ENCODE results near the gene SMG9.

The SMG9 gene, protein sequence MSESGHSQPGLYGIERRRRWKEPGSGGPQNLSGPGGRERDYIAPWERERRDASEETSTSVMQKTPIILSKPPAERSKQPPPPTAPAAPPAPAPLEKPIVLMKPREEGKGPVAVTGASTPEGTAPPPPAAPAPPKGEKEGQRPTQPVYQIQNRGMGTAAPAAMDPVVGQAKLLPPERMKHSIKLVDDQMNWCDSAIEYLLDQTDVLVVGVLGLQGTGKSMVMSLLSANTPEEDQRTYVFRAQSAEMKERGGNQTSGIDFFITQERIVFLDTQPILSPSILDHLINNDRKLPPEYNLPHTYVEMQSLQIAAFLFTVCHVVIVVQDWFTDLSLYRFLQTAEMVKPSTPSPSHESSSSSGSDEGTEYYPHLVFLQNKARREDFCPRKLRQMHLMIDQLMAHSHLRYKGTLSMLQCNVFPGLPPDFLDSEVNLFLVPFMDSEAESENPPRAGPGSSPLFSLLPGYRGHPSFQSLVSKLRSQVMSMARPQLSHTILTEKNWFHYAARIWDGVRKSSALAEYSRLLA
- total RNA-seq = 24.4 to 38.9 reads per million in 2 donors

DNA sequence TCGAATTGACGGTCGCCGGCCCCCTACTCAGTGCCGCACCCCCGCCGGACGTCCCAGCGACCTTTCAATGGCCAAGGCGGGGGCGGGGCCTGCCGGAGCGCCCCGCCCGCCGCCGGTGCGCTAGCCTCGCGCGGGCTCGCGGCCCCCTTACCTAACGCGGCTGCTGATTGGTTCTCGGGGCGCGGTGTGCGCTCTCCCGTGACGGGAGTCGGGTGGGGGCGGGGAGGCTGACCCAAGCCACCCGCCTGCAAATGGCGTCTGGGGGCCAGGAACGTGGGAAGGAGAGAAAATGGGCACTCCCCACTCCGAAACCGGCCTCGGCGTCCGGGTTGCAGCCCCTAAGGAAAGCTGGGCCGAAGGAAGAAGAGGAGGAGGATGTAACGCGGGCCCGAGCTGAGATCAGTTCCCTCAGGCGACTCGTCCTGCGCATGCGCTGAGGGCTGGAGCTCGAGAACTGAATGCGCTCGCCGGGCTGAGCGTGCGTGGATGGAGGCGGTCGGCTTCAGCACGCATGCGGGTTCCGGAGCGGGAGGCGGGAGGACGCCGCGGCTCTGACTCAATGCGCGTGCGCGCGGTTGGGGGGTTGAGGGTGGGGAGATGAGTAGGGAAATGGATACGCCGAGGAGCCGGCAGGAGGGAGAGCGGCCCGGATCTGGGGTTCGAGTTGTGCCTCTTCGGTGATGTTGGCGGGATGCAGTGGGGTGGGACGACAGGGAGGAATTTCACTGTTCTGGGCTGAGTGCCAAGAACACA is at the start of gene SMG9:
SMG9 (minus strand) TSS at position 460 of the 753 bp plus-strand sequence. CDS start 4,221 bp downstream, outside the sequence.
- DNase-seq = peak; percentile 99

DNA sequence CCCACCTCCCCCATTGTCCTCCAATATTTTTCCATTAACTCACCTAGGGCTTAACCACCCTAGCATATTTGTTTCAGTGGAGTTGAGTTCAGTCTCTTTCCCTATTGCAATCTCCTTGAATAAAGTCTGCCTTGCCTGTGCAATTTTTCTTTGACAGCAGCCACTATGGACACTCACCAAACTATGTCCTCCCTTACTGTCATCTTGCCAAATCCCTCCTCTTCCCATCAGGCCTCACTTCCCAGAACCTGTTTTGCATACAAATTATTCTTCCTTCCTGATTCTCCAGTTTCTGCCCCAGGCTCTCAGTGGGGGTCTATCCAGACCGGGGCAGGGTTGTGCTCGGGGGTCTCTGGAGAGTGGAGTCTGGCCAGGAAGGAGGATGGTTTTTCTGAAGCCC is 49.7 kb upstream of the SMG9 start:
- DNase-seq = no peak

DNA sequence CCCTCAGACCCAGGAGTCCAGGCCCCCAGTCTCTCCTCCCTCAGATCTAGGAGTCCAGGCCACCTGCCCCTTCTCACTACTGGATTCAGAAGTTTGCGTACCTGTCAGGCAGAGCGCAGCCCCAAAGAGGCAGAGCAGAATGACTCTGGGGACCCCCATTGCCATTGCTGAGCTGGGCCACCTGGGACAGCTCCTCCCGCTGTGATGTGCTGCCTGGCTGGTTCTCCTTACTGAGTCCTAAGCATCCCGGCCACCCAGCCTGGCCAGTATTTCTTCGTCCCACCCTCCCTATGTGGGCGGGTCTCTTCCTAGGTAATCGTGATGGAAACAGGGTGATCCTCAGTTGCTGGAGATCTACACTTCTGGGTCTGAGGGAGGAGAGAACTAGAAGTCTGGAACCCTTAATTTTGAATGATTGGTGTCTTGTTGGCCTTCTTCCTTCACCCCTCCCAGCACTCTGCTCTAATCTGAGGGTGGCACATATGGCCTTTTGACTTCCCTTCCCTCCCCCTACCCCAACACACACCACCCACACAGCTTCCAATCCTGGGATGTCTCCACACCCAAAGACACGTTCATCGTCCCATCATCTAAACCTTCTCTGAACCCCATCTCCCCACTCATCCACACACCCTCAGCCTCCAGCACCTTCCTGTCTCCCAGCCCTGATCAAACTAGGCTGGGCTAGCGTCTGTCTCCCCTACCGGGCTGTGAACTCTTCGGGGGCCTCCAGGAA is 47.6 kb upstream of the SMG9 start, which contains the start of gene LYPD5:
LYPD5 (minus strand) TSS at position 232 of the 736 bp plus-strand sequence; CDS start at position 165, 67 bp downstream.
- DNase-seq = no peak

DNA sequence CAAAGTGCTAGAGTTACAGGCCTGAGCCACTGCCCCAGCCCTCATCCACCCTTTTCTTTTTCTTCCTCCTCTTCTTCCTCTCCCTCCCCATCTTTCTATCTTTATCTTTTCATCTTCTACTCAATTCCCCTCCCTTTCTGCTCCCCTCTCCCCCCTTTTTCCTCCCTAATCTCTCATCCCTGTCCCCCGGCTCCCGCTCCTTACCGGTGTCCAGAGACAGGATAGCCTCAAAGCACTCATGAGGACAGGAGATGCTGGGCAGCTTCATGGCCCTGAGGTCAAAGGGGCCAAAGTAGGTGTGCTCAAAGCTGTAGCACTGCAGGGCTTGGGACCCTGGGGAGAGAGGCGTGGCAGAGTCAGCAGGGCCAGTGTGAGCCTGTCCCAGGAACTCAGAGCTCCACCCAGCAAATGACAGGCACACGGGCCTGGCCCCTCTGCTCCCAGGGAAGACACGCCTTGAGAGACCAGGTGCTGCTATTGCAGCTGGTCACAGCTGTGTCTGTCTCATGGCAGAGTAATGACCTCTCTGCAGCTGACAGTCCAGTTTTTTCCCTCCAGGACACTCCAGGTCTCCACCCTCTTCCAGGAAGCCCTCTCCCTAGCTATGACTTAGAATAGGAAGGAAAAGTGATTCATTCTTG is 44.9 kb upstream of the SMG9 start:
- no peak for DNase-seq

DNA sequence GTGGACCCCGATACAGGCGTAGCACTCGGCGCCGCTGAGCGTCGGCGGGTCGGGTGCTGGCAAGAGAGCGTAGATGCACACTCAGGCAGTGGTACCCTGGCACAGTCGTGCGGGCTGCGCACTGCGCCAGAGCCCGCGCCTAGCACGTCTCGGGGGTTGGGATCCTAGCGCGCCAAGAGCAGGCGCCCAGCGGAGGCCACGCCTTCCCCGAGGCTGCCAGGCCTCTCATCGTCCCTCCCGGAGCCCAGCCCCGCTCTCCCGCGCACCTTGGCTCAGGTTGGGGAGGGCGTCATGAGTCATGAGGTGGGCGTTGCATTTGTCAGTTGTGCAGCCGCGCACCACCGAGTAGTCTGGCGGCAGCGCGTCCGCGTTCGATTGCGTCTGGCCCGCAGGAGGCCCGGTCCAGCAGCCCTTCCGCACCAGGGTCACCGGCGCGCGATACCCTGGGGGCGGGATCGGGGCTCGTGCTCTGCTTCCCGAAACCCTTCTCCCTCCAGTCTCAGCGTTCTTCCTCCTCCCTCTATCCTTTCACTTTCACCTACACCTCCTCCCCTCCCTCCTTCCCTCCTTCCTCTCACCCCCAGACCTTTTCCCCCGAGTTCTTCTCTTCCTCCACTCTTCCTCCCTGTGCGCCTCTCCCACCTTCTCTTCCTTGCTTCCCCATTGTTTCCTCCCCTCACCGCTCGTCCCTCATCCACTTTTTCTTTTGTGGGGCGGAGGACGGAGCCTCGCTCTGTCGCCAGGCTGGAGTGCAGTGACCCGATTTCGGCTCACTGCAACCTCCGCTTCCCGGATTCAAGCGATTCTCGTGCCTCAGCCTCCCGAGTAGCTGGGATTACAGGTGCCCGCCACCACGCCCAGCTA is 44.0 kb upstream of the SMG9 start:
- DNase-seq = peak; percentile 41

DNA sequence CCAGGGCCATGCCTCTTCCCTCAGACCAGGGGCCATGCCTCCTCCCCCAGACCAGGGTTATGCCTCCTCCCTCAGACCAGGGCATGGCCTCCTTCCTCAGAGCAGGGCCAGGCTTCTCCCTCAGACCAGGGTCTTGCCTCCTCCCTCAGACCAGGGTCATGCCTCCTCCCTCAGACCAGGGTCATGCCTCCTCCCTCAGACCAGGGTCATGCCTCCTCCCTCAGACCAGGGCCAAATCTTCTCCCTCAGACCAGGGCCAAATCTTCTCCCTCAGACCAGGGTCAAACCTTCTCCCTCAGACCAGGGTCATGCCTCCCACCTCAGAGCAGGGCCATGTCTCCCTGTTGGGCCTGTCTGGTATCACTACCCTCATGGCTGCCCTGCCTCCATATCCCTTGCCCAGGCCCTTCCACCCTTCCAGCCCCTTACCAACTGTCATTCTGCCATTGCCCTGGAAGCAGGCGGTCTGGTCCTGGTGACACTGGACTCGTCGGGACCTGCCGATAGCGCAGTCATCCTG is 43.3 kb upstream of the SMG9 start:
- DNase-seq = no peak

DNA sequence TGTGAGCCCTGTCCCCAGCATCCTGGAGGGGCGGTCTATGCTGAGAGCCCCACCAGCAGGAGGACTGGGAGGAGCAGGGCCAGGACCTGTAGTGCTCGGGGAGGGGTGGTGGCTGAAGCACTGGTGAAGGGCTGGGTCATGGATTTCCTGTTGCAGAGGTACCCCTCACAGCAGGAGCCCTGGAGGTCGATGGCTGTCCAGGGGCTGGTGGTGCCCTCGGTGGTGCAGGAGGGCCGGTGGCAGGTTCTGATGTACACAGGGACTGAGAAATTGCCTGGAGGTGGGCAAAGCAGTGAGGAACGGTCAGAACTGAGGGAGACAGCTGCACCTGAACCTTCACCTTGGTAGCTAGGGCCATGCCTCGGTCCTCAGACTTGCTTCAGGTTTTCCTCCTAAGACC is 42.8 kb upstream of the SMG9 start:
- no peak for DNase-seq

- DNase-seq = no peak
Observed at GRCh38 chr19:43797118-43797517, 42.4 kb upstream of the SMG9 start.

DNA sequence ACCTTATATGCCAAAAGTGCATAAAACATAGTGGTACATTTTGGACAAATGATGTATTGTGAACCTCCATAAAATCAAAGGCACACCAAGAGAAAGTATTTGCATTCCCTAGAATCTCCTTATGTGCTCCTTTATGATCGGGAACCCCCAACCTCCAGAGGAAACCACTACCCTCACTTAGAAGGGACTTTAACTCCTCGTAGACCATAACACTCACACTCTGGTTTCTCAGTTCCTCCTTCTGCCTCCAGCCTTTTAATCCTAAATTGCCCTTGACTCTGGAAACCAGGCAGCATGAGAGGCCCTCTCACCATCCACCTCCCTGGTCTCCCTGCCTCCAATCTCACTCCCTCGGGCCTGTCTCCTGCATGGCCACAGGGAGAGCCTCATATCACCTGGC is 35.8 kb upstream of the SMG9 start:
- DNase-seq = no peak

- DNase-seq = no peak
Observed at GRCh38 chr19:43789029-43789428, 34.3 kb upstream of the SMG9 start.

GRCh38 chr19:43786665-43787064 is 31.9 kb upstream of the SMG9 start:
- no peak for DNase-seq

- DNase-seq = peak; percentile 26
Observed at GRCh38 chr19:43784981-43785808, 30.4 kb upstream of the SMG9 start.

GRCh38 chr19:43784241-43784980 is 29.6 kb upstream of the SMG9 start:
- DNase-seq = peak; percentile 35

DNA sequence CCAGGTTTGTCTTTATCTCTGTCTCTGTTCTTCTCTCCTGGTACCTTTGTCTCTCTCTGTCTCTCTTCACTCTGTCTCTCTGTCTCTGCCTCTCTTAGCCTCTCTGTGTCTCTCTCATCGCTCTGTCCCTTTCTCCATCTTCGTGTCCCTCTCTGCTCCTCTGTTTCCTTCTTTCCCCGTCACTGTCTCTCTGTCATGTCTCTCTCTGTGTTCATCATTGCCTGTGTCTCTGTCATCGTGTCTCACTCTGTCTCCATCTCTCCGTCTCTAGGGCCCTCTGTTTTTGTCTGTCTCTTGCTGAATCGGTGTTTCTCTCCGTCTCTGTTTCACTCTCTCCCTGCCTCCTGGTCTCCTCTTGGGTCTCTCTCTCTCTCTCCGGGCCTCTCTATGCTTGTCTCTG is 28.9 kb upstream of the SMG9 start:
- no peak for DNase-seq

DNA sequence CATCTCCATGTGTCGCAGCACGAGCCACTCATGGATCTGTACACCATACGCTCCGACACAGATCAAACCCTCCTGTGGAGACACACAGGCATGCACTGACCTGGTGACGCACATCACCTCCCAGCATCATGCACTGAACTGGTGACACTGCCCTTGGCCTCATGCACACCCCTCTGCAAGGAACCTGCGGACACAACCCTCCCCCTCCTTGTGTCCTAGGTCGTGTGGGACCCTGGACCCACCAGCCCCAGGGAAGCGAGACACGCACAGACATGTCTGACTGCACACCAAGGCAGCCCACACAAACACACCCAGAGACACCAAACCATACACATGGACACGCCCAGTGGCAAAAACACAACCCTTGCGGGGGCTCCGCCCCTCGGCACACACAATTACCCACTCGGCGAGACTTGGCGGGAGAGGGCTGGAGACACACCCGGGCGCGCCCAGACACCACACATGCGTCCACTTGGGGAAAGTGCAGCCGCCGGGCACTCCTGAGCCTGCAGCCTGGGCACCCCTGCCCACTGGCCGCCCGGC is 28.0 kb upstream of the SMG9 start:
- DNase-seq = no peak

DNA sequence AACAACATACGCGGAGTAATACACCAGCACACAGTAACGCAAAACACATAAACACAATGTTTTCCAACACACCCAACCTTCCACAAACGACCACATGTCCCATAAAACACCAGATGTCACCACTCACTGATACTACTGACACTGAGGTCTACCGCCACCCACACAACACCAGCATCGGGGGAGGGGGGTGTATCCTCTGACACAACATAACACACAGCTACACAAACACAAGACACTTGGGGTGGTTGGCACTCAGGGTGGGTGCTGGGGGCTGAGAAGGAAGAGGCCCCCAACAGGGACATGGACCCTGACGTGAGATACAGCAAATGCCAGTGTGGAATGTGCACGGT is 27.5 kb upstream of the SMG9 start:
- DNase-seq = no peak

DNA sequence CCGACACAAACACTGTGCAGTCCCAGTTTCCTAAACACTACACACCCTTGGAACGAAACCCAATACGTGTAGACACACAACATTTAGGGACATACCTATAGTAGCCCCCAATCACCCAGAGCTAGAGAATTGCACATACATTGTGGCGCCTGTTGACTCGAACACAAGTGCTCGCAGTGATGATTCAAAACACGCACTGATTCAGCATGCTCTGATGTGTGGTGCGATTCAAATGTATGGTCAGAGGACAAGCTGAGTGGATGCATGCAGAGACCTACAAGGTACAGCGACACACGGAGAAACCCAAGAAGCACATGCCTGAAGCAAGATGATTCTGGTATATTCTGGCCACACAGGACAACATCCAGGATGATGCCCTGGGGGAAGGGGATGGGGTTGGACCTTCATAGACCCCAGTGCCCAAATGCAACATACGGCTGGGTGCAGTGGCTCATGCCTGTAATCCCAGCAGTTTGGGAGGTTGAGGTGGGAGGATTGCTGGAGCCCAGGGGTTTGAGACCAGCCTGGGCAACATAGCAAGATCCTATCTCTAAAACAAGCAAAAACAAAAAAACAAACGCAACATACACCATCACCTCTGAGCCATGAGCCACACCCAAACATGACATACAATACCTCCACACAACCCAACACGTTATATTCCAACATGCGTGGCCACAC is 27.0 kb upstream of the SMG9 start:
- DNase-seq = no peak

DNA sequence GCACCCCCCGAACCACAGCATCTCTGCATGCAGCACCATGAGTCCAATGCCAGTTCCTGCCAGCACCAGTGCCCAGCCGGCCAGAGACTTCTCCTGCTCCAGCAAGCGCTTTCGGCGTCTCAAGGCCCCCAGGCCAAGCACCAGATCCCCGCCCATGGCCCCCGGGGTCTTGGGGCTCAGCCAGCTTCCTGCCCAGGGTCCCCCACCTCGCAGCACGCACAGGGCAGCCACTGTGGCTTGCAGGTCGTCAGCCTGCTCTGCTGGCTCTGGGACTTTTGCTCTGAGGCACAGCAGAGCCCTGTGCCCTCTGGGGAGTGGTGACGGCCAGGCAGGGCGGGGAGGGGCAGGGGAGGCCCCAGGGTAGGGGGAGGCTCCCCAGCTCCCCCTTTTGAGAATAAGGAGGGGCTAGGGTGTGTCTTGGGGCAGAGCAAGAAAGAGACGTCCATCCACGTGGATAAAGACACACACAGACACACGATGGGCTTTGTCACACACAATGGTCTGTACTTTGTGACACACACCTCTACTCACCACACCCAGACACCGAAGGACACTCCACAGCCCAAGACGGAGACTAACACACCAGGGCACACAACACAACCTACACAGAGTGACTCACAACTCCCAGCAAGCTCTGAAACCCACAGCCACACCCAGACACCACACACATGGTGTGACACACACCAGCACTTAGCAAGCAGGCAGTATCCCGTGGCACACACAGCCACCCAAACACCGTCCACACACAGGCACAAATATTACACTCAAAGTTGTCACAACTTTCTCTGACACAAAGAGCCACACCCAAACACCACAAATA is 26.2 kb upstream of the SMG9 start, which contains the start of gene KCNN4:
KCNN4 (minus strand) TSS at position 268 of the 820 bp plus-strand sequence; CDS start at position 156, 112 bp downstream.
- DNase-seq = peak; percentile 34
